ENCODE data around the gene CSNK2A2.

Gene CSNK2A2

GRCh38 chr16:58109330-58109729 lies 88.6 kb downstream of the CSNK2A2 start:
- DNase-seq: no peak

Measured in fibroblast of skin of abdomen (primary cell).